Lower leg skin (tissue), 4 donors: Measurements from ENCODE around the gene RPS3. TPM values are rescaled to one million over a fixed set of nuclear protein-coding genes. Genes with fewer than 3 reads are reported as not detected.
"Not testable (repeated sequence)": the region's sequence is repeated elsewhere in the genome, so short reads cannot be mapped to it uniquely, and the experiment has no call there.

Experiments used
- DNase-seq, 2 donors: peaks; one replicate each; pipeline ENCODE4 v3.0.0-alpha.2; 2019; ENCODE audit warnings: low spot score in 2 of 2
- H3K4me3 ChIP-seq: fragments of 200-600 bp; sonication (generic); 2 replicates; pipeline ENCODE4 v1.5.1; 2017; ENCODE audit warnings: mild to moderate bottlenecking, low read depth; ENCODE audit not compliant: poor library complexity, severe bottlenecking
- POLR2A ChIP-seq, 2 donors: fragments of 450-650 bp; IDR thresholded peaks; one replicate each; pipeline ENCODE4 v1.6.1; 2016 to 2017; ENCODE audit warnings: antibody characterized with exemption in 2 of 2, mild to moderate bottlenecking in 1 of 2, moderate library complexity in 1 of 2
- WGBS, 2 donors: methylation state at CpG; one replicate each; pipeline ENCODE4 v1.1.5; 2018; 5-methylcytosine and 5-hydroxymethylcytosine counted together
- intact Hi-C: fragments of 100-400 bp; cut with DNase I; formaldehyde crosslinking; loops from one replicate; pipeline ENCODE4 v1.15.0; 2023; ENCODE audit warnings: low total_unique reads
- total RNA-seq, 4 donors: library from RNA; depleted of rRNA; stranded (reverse); fragments of >200 nt; gene quantifications; one replicate each; pipeline ENCODE4 v1.1.0, GENCODE V29; 2016
- TF ChIP-seq, protein P1 (sequence below), 3 donors: fragments of 450-650 bp; IDR thresholded peaks; one replicate each; pipeline ENCODE4 v1.5.1; 2016; ENCODE audit warnings: antibody characterized with exemption in 3 of 3, mild to moderate bottlenecking in 3 of 3, moderate library complexity in 2 of 3

The RPS3 gene
- total RNA-seq, 4 donors from 2014 or later, result 1,197 to 2,282 (median 2,051) TPM

DNA sequence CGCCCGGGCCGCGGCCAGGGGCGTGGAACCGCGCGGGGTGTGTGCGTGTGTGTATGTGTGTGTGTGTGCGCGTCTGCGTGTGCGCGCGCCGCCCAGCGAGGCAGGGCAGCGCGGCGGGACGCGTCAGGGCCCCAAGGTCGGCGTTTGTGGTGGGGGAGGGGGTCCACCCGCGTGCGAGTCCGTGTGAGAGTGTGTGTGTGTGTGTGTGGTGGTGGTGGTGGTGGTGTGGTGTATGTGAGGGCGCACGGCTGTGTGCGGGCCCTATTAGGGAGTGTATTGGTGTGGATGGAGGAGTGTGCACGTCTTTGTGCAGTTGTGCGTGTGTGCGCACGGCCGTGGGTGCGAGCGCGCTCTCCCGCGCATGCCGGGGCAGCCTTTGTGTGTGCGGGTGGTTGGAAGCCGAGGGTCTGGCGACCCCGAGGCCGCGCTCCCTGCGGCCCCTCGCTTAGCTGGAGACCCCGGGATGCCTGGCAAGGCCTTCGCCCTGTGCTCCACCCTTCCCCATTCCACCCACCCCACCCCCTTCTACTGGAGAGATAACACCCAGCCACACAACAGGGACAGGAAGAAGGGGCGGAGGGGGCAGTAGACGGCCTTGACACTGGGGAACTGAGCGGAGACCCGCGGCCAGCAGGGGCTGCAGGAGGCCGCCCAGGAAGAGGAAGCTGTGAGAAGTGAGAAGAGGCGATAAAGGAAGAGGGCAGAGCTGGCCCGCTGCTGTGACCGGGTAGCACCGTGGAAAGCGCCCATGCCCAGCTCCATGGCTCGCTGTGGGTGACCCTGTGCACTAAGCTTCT lies 47.3 kb upstream of the RPS3 start:
- WGBS, 2 donors, result 1 to 2% methylated on average over 42 to 48 of the region's 64 CpGs
- DNase-seq, result peak; percentile 48 to 91

DNA sequence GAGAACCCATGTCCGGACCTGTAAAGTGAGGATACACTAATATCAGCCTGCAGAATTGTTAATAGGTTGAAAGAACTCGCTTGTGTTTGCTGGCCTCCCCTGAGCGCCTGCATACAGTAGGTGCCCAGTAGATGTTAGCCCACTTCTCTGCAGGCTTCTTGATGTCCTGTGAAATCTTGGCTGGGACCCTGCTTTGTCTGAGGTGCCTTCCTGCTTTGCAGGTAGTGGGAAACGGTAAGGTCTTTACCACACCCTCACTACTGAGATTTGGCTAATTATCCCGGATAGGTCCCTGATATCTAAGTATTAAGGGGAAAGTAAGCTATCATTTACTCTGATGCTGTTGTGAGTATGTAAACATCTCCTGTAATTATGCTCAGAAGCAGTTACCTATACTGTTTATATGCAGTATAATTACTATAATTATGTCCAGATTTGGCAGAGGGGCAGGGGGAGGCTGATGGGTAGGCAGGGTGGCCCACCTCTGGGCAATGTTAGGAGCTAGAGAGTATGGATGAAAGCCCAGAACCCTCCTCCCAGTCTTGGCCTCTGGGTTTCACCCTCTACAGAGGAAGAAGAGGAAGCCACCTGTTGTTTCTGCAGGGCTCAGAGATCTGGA lies 46.6 kb upstream of the RPS3 start:
- WGBS, 2 donors, result 25 to 31% methylated on average over 5 of the region's 5 CpGs
- TF ChIP-seq POLR2A (IDR thresholded peaks at IDR 0.05), result no peak
- TF ChIP-seq, protein P1, sequence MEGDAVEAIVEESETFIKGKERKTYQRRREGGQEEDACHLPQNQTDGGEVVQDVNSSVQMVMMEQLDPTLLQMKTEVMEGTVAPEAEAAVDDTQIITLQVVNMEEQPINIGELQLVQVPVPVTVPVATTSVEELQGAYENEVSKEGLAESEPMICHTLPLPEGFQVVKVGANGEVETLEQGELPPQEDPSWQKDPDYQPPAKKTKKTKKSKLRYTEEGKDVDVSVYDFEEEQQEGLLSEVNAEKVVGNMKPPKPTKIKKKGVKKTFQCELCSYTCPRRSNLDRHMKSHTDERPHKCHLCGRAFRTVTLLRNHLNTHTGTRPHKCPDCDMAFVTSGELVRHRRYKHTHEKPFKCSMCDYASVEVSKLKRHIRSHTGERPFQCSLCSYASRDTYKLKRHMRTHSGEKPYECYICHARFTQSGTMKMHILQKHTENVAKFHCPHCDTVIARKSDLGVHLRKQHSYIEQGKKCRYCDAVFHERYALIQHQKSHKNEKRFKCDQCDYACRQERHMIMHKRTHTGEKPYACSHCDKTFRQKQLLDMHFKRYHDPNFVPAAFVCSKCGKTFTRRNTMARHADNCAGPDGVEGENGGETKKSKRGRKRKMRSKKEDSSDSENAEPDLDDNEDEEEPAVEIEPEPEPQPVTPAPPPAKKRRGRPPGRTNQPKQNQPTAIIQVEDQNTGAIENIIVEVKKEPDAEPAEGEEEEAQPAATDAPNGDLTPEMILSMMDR (IDR thresholded peaks at IDR 0.05), result no peak
- intact Hi-C loops, result no loop called here
- no peak overlapping the region for H3K4me3 ChIP-seq
- DNase-seq, result no peak

More for the DNA sequence above, 47.3 kb upstream of the RPS3 start:
- intact Hi-C loops, result no loop called here
- H3K4me3 ChIP-seq, result peak overlapping the region; percentile 62
- TF ChIP-seq POLR2A (IDR thresholded peaks at IDR 0.05), result no peak
- TF ChIP-seq, protein P1 (IDR thresholded peaks at IDR 0.05), result no peak

DNA sequence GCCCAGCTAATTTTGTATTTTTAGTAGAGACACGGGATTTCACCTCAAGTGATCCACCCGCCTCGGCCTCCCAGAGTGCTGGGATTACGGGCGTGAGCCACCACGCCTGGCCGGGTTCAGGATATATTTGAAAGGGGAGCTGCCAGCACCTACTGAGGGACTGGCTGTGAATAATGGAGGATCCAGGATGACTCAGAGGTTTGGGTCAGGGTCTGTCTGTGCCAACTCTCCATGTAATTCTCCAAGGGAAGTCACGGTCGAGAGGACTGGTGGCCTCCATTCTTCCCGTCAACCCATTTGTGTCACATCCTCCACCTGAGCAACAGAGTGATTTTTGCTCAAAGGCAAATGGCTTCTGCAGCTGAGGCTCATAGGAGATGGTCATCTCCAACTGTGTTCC lies 44.3 kb upstream of the RPS3 start:
- no peak for DNase-seq
- intact Hi-C loops, result no loop called here
- WGBS, 2 donors, result 84 to 87% methylated on average over 10 of the region's 10 CpGs
- H3K4me3 ChIP-seq, result no peak overlapping the region
- TF ChIP-seq, protein P1 (IDR thresholded peaks at IDR 0.05), result no peak
- no peak for TF ChIP-seq POLR2A (IDR thresholded peaks at IDR 0.05)

DNA sequence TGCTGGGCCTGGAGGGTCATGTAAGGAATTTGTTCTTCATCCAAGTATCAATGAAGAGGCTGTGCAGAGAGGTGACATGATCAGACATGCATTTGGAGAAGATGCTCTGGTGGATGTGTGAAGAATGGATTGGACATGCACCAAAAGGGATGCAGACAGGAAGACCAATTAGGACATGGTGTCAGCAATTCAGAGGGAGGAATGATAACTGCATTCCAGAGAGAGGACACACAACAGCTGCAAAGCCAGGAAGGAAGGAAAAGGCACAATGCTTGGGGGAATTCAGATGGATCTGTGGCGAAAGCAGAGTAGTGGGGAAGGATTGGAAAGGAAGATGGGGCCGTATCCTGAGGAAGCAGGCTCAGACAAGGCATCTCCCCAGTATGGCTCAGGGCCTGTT lies 42.7 kb upstream of the RPS3 start:
- H3K4me3 ChIP-seq, result no peak overlapping the region
- intact Hi-C loops, result no loop called here
- TF ChIP-seq POLR2A (IDR thresholded peaks at IDR 0.05), result no peak
- TF ChIP-seq, protein P1 (IDR thresholded peaks at IDR 0.05), result no peak
- DNase-seq, result no peak
- WGBS, 2 donors, result 64 to 69% methylated on average over 2 of the region's 2 CpGs

DNA sequence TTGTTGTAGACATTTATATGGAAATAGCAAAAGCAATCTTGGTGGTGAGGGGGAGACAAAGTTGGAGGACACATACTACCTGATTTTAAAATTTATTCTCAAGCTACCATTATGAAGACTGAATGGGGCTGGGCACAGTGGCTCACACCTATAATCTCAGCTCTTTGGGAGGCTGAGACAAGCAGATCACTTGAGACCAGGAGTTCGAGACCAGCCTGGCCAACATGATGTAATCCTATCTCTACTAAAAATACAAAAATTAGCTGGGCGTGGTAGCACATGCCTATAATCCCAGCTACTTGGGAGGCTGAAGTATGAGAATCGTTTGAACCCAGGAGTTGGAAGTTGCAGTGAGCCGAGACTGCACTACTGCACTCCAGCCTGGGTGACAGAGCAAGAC lies 37.0 kb upstream of the RPS3 start:
- whole genome bisulfite sequencing, 2 donors, result 55 to 56% methylated on average over 4 of the region's 4 CpGs
- H3K4me3 ChIP-seq, intact Hi-C loops, DNase-seq: not testable (repeated sequence)

DNA sequence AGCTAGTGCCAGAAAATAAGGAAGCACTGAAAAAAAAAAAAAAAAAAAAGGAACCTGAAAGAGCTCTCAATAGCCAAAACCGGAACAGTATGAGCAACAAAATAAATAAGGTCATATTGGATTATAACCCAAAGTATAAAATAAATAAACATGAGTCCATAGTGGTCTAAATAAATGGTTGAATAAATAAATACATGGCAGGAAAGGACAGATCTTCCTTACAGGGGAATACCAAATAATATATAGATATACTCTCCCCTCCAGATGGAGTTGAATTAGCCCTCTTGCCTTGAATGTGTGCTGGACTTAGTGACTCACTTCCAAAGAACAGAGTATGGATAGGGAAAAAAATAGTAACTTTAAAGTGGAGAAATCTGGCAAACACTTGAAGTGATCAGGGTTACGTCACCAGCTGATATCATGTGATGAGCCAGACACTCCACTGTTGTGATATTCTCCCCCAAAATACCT lies 33.6 kb upstream of the RPS3 start:
- intact Hi-C loops, result no loop called here
- no peak for TF ChIP-seq POLR2A (IDR thresholded peaks at IDR 0.05)
- TF ChIP-seq, protein P1 (IDR thresholded peaks at IDR 0.05), result no peak
- H3K4me3 ChIP-seq, result no peak overlapping the region
- 38 to 61% methylated on average over 2 of the region's 2 CpGs for WGBS, 2 donors
- DNase-seq, result no peak

DNA sequence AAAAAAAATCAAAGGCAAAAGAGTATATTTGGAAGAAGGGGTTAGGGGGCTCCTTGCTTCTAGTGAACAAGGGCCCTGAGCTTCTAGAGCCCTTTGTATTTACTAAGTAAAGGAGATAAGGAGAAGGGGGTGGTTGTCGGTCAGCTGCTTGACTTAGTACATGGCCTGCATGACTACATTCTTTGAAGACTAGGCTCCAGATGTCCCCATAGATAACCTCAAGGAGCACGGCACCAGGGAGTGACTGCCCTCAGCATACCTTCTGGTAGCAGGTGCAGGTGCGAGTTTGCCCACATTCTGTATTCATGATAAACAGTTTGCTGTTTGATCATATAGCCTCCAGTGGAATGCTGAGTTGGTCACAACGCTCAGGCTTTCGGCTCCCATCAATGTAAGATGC lies 32.5 kb upstream of the RPS3 start:
- intact Hi-C loops, DNase-seq, H3K4me3 ChIP-seq: not testable (repeated sequence)
- WGBS, 2 donors, result 82 to 89% methylated on average over 5 of the region's 5 CpGs
